ENCODE measurements around the gene SOHLH1.

GRCh38 chr9:135666534-135667462, 32.5 kb downstream of the SOHLH1 start:
- TF ChIP-seq CTCF (IDR thresholded peaks at IDR 0.05) (no peak), POLR2AphosphoS5 (IDR thresholded peaks at IDR 0.05) (no peak)

Data from upper lobe of left lung (tissue), 4 donors.